Activated CD4-positive, CD25-positive, alpha-beta regulatory T cell treated with anti-CD3 and anti-CD28 coated beads, Interleukin-2, amount 50 U/mL, for 16 hours (primary cell): ENCODE measurements around the gene SPIN1.
"Not testable (repeated sequence)": the region's sequence is repeated elsewhere in the genome, so short reads cannot be mapped to it uniquely, and the experiment has no call there.

ENCODE experiments used
- DNase-seq: peaks from one replicate; pipeline ENCODE4 v3.0.0-alpha.2; 2020; ENCODE audit warnings: low read depth, low spot score

SPIN1 gene

DNA sequence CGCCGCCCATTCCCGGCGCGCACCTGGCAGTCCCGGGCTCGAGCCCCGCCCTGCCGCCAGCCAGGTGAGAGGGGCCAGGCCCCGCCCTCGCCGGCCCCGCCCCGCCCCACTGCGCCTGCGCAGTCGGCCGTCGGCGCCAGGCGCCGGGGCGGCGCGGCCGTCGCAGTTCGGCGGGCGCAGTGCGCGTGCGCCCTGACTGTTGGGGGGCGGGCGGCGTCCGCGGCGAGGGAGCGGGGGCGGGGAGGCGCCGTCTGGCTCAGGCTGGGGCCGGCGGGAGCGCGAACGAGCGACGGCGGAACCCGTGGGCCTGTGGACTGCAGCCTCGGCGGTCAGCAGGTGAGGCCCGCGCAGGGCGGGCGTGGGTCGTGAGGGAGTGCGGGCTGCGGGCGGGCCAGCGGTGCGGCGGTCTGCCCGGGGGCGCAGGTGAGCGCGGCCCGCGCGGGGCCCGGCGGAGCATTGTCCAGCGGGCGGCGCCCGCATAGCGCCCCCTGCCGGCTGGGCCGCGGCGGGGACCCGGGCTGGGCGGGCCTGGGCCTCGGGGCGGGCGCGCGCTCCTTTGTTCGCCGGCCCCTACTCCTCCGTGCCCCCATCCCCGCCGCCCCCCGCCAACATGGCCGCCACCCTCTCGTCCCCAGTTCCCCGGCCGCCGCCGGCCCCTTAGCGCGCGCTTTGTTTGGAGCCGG, at the start of gene SPIN1:
TSS of gene SPIN1 (plus strand) at position 242 of the 683 bp plus-strand sequence. CDS start 38,096 bp downstream, outside the sequence.
- peak; percentile 66 for DNase-seq

DNA sequence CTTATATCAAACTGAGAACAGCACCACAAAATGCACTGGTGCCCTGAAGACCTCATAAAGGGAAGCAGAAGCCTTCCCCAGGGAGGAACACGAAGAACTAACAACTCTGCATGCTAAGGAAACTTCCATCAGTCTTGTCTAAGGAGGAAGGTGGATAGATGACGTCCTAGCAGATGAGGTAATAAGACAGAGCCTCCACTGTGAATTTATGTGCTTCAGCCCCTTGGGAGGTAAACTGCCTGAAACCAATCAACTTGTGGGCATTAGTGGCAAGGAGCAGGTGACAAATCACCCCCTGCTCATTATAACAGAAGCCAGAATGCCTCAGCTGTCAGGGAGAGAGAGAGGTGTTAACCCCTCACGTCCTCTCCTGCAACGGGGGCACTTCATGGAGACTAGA, 48.9 kb upstream of the SPIN1 start:
- DNase-seq: no peak

DNA sequence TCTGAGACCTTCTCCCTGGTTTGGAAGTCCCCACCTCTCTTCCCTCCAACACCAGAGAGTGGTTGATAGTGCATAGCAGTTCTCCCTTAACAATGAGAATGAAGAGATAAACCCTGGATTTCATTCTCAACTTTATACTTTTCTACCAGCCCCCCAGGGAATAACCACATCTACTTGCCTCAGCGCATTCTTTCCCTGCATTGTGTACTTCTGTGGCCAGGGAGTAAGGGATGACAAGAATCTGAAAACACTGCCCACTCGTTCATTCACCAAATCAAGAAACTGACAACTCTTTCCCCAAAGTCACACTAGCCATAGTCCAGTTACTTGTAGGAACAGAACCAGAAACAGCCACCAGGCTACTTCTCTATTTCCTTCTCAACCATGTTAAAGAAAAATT, 46.0 kb upstream of the SPIN1 start:
- no peak for DNase-seq

DNA sequence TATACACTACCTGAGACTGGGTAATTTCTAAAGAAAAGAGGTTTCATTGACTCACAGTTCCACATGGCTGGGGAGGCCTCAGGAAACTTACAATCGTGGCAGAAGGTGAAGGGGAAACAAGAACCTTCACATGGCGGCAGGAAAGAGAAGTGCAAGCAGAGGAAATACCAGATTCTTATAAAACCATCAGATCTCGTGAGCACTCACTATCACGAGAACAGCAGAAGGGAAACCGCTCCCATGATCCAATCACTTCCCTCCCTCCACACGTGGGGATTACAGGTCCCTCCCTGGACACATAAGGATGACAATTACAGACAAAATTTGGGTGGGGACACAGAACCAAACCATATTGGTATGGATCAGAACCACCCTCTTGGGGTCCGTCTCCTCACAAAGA, 44.2 kb upstream of the SPIN1 start:
- no peak for DNase-seq

DNA sequence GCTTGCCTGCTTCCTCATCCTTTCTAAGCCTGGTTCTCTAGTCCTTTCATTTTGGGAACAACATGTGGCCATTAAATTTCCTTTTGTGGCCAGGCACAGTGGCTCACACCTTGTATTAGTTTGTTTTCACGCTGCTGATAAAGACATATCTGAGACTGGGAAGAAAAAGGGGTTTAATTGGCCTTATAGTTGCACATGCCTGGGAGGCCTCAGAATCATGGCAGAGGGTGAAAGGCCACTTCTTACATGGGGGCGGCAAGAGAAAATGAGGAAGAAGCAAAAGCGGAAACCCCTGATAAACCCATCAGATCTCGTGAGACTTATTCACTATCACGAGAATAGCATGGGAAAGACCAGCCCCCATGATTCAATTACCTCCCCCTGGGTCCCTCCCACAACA, 37.9 kb upstream of the SPIN1 start:
- DNase-seq: not testable (repeated sequence)

DNA sequence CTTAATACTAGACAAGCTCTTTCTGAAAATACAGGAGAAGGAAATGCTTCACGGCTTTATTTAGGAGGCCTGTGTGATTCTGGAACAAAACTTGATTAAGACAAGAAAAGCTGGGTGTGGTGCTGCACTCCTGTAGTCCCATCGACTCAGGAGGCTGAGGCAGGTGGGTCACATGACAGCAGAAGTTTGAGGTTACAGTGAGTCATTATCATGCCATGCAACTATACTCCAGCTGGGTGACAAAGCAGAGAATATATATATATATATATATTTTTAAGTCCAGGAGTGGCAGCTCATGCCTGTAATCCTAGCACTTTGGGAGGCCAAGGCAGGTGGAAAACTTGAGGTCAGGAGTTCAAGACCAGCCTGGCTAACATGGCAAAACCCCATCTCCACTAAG, 33.1 kb upstream of the SPIN1 start:
- DNase-seq: no peak

DNA sequence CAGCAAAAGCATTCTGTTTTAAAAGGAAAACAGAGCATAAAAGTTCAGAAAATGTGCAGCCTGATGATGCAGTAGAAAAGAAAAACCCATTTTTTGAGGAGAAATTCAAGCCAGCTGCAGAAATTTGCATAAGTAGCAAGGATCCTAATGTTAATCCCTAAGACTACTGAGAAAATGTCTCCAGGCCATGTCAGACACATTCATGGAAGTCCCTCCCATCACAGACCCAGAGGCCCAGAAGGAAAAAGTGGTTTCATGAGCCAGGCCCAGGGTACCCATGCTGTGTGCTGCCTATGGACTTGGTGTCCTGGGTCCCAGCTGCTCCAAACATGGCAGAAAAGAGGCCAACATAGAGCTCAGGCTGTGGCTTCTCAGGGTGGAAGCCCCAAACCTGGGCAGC, 31.0 kb upstream of the SPIN1 start:
- DNase-seq: not testable (repeated sequence)

DNA sequence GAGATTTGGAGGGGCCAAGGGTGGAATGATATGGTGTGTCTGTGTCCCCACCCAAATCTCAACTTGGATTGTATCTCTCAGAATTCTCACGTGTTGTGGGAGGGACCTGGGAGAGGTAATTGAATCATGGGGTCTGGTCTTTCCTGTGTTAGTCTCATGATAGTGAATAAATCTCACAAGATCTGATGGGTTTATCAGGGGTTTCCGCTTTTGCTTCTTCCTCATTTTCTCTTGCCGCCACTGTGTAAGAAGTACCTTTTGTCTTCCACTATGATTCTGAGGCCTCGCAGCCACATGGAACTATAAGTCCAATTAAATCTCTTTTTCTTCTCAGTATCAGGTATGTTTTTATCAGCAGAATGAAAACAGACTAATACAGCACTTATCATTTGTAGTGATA, 29.5 kb upstream of the SPIN1 start:
- no peak for DNase-seq

DNA sequence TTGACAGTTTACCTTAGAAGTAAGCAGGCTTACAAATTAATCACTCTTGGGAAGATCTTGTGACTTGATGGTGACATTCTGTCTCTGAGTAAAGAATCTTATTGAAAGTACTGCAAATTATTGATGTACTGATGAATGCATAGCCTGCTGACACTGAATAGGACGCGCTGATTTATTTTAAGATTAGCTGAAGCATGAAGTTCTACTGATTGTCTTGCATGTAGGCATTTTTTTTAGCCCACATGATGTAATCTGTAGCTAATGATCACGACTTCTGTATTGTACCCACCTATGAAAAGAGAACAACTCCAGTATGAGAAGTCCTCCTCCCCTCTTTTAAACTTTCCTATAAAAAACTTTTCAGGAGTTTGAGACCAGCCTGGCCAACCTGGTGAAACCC, 28.3 kb upstream of the SPIN1 start:
- DNase-seq: no peak

DNA sequence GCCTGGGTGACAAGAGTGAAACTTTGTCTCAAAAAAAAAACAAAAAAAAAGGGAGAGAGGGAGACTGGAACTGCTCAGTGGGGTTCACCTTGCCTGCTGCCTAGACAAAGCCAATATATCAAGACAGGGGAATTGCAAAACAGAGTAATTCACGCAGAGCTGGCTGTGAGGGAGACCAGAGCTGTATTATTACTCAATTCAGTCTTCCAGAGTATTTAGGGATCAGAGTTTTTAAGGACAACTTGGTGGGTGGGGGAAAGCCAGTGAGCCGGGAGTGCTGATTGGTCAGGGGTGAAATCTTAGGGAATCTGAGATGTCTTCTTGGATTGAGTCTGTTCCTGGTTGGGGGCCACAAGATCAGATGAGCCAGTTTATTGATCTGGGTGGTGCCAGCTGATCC, 25.6 kb upstream of the SPIN1 start:
- DNase-seq: no peak

DNA sequence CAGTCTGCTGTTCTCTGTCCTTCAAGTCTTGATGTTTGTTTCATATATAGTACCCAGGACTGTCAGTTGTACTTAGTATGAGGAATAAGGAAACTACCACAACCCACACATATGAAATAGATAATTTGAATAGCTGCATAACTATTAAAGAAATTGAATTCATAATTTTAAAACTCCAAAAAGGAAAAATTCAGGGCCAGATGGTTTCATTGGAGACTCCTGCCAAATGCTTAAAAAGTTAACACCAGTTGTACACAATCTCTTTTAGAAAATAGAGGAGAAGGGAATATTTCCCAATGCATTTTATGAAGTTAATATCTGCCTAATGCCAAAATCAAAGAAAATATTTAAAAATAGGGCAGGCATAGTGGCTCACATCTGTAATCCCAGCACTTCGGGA, 24.6 kb upstream of the SPIN1 start:
- no peak for DNase-seq

DNA sequence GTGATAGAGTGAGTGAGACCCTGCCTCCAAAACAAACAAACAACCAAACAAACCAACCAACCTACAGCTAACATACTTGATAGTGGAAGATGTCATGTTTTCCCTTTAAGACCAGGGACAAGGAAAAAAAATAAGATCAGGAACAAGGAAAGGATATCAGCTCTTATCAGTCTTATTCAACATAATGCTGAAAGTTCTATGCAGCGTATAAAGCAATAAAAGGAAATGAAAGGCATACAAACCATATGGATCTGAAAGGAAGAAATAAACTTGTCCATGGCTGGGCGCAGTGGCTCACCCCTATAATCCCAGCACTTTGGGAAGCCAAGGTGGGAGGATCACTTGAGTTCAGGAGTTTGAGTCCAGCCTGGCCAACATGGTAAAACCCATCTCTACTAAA, 23.5 kb upstream of the SPIN1 start:
- DNase-seq: no peak

DNA sequence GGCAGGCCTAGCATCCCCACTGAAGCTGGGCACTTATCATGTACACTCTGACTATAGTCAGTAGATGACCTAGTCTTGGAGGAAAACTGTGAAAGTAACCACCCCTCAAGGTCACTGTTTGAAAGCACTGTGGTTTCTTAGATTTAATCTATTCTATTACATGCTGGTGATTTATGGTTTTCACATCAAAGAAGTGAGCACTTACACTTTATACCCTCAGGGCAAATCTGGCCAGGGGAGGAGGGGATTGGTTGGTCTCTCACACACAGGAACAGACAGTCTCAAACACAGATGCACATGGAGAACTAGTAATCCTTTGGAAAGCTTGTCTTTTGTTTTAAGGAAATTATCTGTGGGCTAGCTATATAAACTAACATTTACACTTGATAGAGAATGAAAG, 17.9 kb upstream of the SPIN1 start:
- DNase-seq: no peak

DNA sequence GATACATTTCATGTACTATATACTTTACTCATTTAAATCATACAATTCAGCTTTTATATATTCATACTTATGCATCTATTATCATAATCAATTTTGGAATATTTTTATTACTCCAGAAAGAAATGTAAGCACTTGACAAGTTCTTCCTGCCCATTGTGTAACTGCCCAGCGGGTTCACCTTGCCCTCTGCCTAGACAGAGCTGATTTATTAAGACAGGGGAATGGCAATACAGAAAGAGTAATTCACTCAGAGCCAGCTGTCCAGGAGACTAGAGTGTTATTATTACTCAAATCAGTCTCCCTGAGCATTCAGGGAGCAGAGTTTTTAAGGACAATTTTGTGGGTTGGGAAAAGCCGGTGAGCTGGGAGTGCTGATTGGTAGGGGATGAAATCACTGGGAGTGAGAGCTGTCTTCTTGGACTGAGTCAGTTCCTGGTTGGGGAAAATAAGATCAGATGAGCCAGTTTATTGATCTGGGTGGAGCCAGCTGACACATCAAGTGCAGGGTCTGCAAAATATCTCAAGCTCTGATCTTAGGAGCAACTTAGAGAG, 16.1 kb upstream of the SPIN1 start:
- DNase-seq: no peak

DNA sequence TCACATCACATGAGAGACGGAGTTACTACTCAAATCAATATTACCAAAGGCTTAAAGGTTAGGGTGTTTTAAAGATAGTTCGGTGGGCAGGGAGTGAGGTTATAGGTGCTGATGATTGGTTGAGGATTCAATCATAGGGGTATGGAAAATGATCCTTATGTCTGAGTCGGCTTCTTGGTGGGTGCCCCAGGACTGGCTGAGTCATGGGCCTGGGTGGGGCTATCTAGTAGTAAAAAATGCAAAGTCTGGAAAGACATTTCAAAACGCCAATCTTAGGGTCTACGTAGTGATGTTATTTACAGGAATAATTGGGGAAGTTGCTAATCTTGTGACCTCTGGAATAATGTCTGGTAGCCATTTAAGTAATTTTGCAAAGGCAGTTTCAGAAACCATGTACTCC, 15.2 kb upstream of the SPIN1 start:
- no peak for DNase-seq

DNA sequence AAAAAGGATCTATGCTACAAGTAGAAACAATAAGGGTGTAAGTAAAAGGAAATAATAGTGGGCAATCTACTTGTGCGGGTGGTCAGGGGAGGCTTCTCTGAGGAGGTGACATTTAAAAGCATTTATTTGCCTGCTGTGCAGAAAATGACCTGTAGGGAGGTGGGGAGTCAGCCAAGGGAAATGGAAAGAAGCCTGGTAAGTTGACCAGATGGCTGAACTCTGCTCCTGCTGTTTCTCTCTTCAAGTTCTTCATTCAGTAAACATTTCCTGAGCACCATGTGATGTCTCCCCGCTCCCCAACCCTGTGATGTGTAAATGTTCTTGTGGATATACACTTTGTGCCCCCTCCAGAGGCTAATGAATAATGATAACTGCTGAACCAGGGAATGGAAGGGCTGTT, 9.9 kb upstream of the SPIN1 start:
- DNase-seq: no peak

DNA sequence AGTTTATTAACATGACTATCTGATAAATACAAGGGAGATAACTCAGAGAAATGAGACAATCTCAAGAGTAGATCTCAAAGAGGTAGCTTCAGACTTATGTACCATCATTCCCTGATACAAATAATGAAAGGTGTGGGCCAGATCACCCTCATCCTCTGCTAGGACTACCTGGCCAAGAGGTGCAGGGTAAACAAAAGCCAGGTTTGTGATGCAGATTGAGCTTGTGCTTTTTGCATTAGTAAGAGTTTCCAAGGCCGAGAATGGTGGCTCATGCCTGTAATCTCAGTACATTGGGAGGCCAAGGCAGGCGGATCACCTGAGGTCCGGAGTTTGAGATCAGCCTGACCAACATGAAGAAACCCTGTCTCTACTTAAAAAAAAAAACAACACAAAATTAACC, 8.9 kb upstream of the SPIN1 start:
- DNase-seq: no peak

DNA sequence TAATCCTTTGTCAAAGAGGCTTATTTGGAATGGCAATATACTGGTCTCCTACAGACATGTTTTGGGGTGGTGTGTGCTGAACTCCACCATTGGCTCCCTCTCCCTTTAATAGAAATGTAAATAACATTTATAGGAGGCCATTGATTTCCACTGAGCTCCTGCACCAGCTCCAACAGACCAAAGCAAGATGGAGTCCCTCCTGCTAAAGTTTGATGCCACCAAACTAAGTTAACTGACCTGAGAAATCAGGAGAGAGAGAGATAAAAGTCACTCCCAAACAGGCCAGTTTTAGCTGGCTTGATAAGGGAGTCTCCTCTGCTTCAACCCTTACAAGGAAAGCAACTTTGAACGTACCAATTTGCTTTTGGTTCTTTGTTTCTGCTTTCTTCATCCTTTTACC, 8.1 kb upstream of the SPIN1 start:
- no peak for DNase-seq

DNA sequence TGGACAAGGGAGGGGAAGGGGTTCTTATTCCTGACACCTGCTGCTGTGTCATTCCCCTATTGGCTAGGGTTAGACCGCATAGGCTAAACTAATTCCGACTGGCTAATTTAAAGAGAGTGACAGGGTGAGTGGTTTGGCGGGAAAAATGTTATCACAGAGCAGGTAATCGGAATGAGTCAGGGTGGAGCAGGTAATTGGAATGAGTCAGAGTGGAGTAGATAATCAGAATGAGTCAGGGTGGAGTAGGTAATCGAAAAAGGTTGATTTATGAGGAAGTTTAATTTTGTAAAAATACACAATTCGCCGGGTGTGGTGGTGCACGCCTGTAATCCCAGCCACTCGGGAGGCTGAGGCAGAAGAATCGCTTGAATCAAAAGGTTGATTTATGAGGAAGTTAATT, 6.9 kb upstream of the SPIN1 start:
- not testable (repeated sequence) for DNase-seq

DNA sequence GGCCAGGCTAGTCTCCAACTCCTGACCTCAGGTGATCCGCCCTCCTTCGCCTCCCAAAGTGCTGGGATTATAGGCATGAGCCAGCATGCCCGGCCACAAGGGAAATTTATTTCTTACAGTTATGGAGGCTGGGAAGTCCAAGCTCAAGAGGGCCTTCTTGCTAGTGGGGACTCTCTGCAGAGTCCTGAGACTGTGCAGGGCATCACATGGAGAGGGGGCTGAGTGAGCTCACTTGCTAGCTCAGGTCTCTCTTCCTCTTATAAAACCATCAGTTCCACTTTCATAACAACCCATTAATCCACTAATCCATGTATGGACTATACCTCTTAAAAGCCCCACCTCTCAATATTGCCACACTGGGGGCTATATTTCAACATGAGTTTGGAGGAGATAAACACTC, 5.1 kb upstream of the SPIN1 start:
- no peak for DNase-seq

DNA sequence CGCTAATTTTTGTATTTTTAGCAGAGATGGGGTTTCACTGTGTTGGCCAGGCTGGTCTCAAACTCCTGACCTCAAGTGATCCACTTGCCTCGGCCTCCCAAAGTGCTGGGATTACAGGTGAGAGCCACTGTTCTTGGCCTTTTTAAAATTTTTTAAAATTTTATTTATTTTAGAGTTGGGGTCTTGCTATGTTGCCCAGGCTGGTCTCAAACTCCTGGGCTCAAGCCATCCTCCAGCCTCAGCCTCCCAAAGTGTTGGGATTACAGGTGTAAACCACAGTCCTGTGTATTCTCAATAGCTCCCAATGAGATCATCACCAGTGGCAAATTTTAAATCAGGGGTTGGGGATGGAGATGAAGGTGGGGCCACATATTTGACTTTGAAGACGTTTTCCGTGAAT, 2.1 kb upstream of the SPIN1 start:
- DNase-seq: not testable (repeated sequence)

DNA sequence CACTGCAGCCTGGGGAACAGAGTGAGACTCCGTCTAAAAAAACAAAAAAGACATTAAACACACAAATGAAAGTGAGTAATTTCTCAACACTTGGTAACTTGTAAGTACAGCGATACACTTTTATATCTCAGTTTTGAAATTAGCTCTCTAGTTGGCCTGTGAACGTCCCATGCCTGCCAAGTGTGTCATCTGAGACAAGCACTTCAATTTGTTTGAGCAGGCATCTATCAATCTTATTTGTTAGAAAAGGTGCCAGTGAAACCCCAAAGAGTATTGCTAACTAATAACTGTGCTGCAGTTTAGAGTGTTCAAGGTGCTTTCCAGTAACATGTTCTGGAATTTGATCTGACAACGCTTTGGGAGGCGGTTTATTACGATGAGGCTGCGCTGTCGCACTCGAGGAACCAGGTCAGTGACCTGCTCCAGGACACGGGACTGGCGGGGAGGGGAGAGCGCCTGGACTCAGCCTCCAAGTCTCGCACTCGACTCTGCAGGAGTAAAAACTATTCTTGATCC, 1.1 kb upstream of the SPIN1 start:
- DNase-seq: no peak

DNA sequence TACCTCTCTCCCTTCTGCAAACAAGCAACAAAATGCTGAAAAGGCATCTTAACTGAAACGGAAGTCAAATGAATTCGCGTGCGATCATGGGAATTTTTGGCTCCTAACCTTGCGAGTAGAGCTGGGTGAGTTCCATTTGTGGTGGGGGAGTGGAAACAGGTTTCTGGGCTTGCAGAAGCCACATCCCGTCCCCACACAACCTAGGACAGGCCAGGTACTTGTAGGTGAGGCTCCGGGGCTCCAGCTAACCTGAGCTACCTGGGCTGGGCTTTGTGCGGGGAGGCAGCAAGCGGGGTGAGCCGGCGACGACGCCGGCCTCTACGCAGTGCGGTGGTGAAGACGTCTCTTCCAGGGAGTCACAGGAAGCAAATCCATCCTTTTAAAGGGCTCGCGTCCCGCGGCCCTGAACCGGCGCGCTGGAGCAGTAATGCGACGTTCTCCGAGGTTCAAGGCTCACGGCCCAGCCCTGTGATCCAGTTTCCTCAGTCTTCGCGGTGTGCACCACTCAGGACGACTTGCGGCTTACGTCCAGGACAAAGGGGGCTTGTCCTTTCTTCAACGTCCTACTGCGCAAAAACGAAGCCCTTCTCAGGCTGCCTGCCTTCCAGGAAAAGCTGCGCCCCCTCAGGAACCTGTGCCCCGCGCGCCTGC, 567 bp upstream of the SPIN1 start:
- DNase-seq: peak; percentile 2
